GM19452 (cell line): ENCODE measurements around the gene CPT1C.

ENCODE experiments used
- ATAC-seq: cut with Tn5 transposase; IDR thresholded peaks from one replicate; pipeline ENCODE4 v1.9.1; 2021; ENCODE audit not compliant: unreplicated experiment

Gene CPT1C

GRCh38 chr19:49752701-49753100 lies 61.8 kb downstream of the CPT1C start:
- no peak for ATAC-seq

GRCh38 chr19:49755956-49756355 lies 65.0 kb downstream of the CPT1C start:
- ATAC-seq, result no peak

- ATAC-seq, result no peak
Observed at GRCh38 chr19:49758292-49758691, 67.4 kb downstream of the CPT1C start.

- ATAC-seq, result no peak
Observed at GRCh38 chr19:49761249-49761624, 70.3 kb downstream of the CPT1C start.

GRCh38 chr19:49761625-49762311 lies 70.9 kb downstream of the CPT1C start:
- no peak for ATAC-seq

- no peak for ATAC-seq
Observed at GRCh38 chr19:49763230-49763629, 72.3 kb downstream of the CPT1C start, which contains the start of gene TSKS. TSS of gene TSKS (minus strand) at chr19:49763306. CDS start at chr19:49763247, 59 bp downstream.
